ENCODE data around the gene LEMD1.

DNA sequence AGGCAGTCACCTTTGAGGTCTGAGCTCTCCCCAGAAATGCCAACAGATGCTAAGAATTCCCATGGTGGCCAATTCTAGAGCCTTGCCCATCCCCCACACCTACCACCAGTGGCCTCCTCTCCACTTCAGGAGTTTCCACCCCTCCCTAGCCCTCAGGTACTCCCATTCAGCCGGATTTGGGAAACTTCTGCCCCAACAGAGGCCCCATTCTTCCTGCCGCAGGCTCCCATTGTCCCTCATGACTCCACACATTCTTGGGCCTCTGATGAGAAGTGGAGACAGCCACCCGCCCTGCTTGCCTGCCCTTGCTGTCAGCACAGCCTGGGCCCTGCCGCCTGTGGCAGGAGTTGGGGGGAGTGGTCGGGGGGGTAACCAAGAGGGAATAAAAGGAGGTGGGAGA lies 29.3 kb upstream of the LEMD1 start:
- TF ChIP-seq, protein P1, sequence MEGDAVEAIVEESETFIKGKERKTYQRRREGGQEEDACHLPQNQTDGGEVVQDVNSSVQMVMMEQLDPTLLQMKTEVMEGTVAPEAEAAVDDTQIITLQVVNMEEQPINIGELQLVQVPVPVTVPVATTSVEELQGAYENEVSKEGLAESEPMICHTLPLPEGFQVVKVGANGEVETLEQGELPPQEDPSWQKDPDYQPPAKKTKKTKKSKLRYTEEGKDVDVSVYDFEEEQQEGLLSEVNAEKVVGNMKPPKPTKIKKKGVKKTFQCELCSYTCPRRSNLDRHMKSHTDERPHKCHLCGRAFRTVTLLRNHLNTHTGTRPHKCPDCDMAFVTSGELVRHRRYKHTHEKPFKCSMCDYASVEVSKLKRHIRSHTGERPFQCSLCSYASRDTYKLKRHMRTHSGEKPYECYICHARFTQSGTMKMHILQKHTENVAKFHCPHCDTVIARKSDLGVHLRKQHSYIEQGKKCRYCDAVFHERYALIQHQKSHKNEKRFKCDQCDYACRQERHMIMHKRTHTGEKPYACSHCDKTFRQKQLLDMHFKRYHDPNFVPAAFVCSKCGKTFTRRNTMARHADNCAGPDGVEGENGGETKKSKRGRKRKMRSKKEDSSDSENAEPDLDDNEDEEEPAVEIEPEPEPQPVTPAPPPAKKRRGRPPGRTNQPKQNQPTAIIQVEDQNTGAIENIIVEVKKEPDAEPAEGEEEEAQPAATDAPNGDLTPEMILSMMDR (IDR thresholded peaks at IDR 0.05): no peak
- no peak for TF ChIP-seq POLR2A (IDR thresholded peaks at IDR 0.05)
- TF ChIP-seq EP300 (IDR thresholded peaks at IDR 0.05): no peak
- TF ChIP-seq POLR2AphosphoS5 (IDR thresholded peaks at IDR 0.05): no peak

Data from suprapubic skin (tissue), 4 donors.